Mesendoderm (in vitro differentiated cells): ENCODE data around the gene EDA2R.

ENCODE experiments used
- DNase-seq: peaks from one replicate; pipeline ENCODE4 v3.0.0; 2013
- H2AK5ac ChIP-seq: 2 replicates; pipeline ENCODE4 v1.6.1; 2013; ENCODE audit warnings: low read length, inconsistent platforms
- H2BK120ac ChIP-seq: 2 replicates; pipeline ENCODE4 v1.6.1; 2013; ENCODE audit warnings: low read depth, mild to moderate bottlenecking, low read length, moderate library complexity, mixed read lengths
- H2BK15ac ChIP-seq: replicated peaks from 2 replicates; pipeline ENCODE4 v1.6.1; 2013; ENCODE audit warnings: low read depth, mild to moderate bottlenecking, moderate library complexity
- H2BK5ac ChIP-seq: 2 replicates; pipeline ENCODE4 v1.6.1; 2013; ENCODE audit warnings: low read length, inconsistent platforms
- H3K18ac ChIP-seq: 2 replicates; pipeline ENCODE4 v1.6.1; 2013; ENCODE audit warnings: mild to moderate bottlenecking, low read length, mixed read lengths
- H3K23ac ChIP-seq: one replicate; pipeline ENCODE4 v1.6.1; 2013; ENCODE audit warnings: low read length
- H3K27ac ChIP-seq: 2 replicates; pipeline ENCODE4 v1.5.1; 2013; ENCODE audit warnings: low read depth, mild to moderate bottlenecking, inconsistent platforms, low read length, moderate library complexity
- H3K27me3 ChIP-seq: 2 replicates; pipeline ENCODE4 v1.6.1; 2013; ENCODE audit warnings: low read length, control low read depth, mild to moderate bottlenecking, inconsistent platforms; ENCODE audit not compliant: insufficient read depth, poor library complexity
- H3K36me3 ChIP-seq: 2 replicates; pipeline ENCODE4 v1.6.1; 2013; ENCODE audit warnings: low read length, inconsistent platforms; ENCODE audit not compliant: control insufficient read depth, insufficient read depth
- H3K4ac ChIP-seq: one replicate; pipeline ENCODE4 v1.6.1; 2013; ENCODE audit warnings: low read depth, mild to moderate bottlenecking, low read length, moderate library complexity
- H3K4me1 ChIP-seq: 2 replicates; pipeline ENCODE4 v1.6.1; 2013; ENCODE audit warnings: low read depth, low read length, inconsistent platforms; ENCODE audit not compliant: control insufficient read depth
- H3K4me2 ChIP-seq: 2 replicates; pipeline ENCODE4 v1.6.1; 2013; ENCODE audit warnings: low read length
- H3K4me3 ChIP-seq: 2 replicates; pipeline ENCODE4 v1.5.1; 2013; ENCODE audit warnings: mild to moderate bottlenecking, low read length
- H3K56ac ChIP-seq: one replicate; pipeline ENCODE4 v1.6.1; 2013; ENCODE audit warnings: low read length
- H3K79me1 ChIP-seq: 2 replicates; pipeline ENCODE4 v1.6.1; 2013; ENCODE audit warnings: low read length, inconsistent platforms
- H3K79me2 ChIP-seq: 2 replicates; pipeline ENCODE4 v1.6.1; 2013; ENCODE audit warnings: mild to moderate bottlenecking, low read length; ENCODE audit not compliant: control insufficient read depth, insufficient read depth
- H3K9ac ChIP-seq: 2 replicates; pipeline ENCODE4 v1.6.1; 2013; ENCODE audit warnings: low read length, inconsistent platforms
- H4K5ac ChIP-seq: one replicate; pipeline ENCODE4 v1.6.1; 2013; ENCODE audit warnings: low read length
- H4K8ac ChIP-seq: one replicate; pipeline ENCODE4 v1.6.1; 2013; ENCODE audit warnings: low read depth, mild to moderate bottlenecking, control low read depth, low read length, moderate library complexity
- WGBS: extraction: QIAGEN DNeasy Blood & Tissue Kit; methylation state at CpG from one replicate; pipeline ENCODE4 v1.1.7; 2013; ENCODE audit warnings: low lambda C conversion rate, missing lambda C conversion rate; ENCODE audit not compliant: insufficient coverage; ENCODE audit errors: extremely low coverage; 5-methylcytosine and 5-hydroxymethylcytosine counted together

Gene EDA2R

DNA sequence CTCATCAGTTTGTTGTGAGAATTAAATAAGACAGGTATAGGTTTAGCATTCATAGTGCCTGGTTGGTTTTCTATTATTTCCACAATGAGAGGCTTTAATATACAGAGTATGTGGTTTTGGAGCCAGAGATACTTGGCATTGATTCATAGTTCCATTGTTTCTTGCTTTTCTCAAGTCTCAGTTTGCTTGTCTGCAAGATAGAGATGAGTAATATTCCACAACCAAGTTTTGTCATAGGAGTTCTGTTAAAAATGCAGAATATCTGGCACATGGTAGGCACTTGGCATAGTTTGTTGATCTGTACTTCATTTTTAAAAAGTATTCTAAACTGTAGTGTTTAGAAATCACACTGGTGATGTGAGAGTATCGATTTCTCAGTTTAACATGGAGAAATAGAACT, 37.5 kb upstream of the EDA2R start:
- Histone ChIP-seq H3K56ac (no peak overlapping the region), H3K23ac (no peak overlapping the region), H3K4me1 (no peaks in the 10 kb centered on the region), H3K4ac (no peak overlapping the region), H3K79me2 (no peaks in the 10 kb centered on the region), H3K4me3 (no peak overlapping the region), H3K27me3 (no peaks in the 10 kb centered on the region), H3K27ac (no peak overlapping the region), H3K18ac (no peak overlapping the region), H2BK5ac (no peak overlapping the region), H3K4me2 (no peak overlapping the region), H2BK120ac (no peak overlapping the region), H3K9ac (no peak overlapping the region), H4K8ac (no peak overlapping the region), H3K79me1 (no peaks in the 10 kb centered on the region), H3K36me3 (no peaks in the 10 kb centered on the region), H2BK15ac (no peak overlapping the region), H2AK5ac (no peak overlapping the region), H4K5ac (no peak overlapping the region)
- WGBS: no CpG with 5 or more reads among the region's 1 CpG
- no peak for DNase-seq

DNA sequence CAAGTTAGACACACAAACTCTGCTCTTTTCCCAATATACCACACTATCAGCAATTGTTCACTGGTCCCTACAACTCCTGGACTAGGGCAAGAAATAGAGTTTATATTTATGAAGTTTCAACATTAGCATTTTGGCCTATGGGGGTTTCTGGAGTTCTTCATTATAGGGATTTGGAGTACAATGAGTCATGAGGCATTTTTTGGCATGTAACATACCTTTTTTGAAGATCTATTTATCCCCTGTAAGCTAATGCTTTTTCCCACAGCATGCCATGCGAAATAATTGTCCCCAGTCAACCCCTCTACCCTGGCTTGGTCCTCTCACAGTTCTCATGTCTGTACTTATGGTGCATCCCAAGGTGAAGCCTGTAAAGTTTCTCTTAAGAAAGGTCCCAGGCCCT, 36.7 kb upstream of the EDA2R start:
- no peak for DNase-seq
- Histone ChIP-seq H2AK5ac (no peak overlapping the region), H3K9ac (no peak overlapping the region), H2BK5ac (no peak overlapping the region), H4K8ac (no peak overlapping the region), H3K27ac (no peak overlapping the region), H3K36me3 (no peaks in the 10 kb centered on the region), H3K4ac (no peak overlapping the region), H3K23ac (no peak overlapping the region), H2BK120ac (no peak overlapping the region), H3K56ac (no peak overlapping the region), H3K4me3 (no peak overlapping the region), H3K4me2 (no peak overlapping the region), H2BK15ac (no peak overlapping the region), H3K18ac (no peak overlapping the region), H3K79me1 (no peaks in the 10 kb centered on the region), H3K79me2 (no peaks in the 10 kb centered on the region), H3K4me1 (no peaks in the 10 kb centered on the region), H4K5ac (no peak overlapping the region), H3K27me3 (no peaks in the 10 kb centered on the region)
- WGBS: no CpG with 5 or more reads among the region's 1 CpG

DNA sequence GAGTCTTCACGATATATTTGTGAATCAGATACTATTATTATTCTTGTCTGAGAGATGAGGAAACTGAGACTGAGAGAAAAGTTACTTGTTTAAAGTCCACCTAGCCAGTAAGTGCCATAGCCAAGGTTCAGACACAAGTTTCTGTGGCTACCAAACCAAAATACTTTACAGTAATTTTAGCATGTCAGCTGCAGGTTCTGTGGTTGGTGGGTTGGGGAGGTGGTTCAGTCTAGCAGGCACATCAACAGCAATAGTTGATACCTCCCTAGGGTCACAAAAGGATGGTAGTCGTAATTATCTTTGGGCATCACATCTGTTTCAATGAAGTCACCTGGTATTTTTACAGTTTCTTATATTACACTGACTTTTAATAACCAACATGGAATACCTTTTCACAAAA, 35.6 kb upstream of the EDA2R start:
- no peaks in the 10 kb centered on the region for H3K36me3 ChIP-seq
- no peak overlapping the region for H3K23ac ChIP-seq
- H3K4ac ChIP-seq: no peak overlapping the region
- no peak overlapping the region for H4K5ac ChIP-seq
- H3K56ac ChIP-seq: no peak overlapping the region
- H2AK5ac ChIP-seq: no peak overlapping the region
- H3K9ac ChIP-seq: no peak overlapping the region
- no peak overlapping the region for H2BK15ac ChIP-seq
- no peak overlapping the region for H3K4me3 ChIP-seq
- no peak overlapping the region for H4K8ac ChIP-seq
- no peak overlapping the region for H3K4me2 ChIP-seq
- no peak overlapping the region for H2BK120ac ChIP-seq
- no peak overlapping the region for H3K18ac ChIP-seq
- no peaks in the 10 kb centered on the region for H3K79me2 ChIP-seq
- H3K4me1 ChIP-seq: no peaks in the 10 kb centered on the region
- no CpG with 5 or more reads among the region's 2 CpGs for WGBS
- DNase-seq: no peak
- H2BK5ac ChIP-seq: no peak overlapping the region
- no peak overlapping the region for H3K27ac ChIP-seq
- no peaks in the 10 kb centered on the region for H3K27me3 ChIP-seq
- no peaks in the 10 kb centered on the region for H3K79me1 ChIP-seq

DNA sequence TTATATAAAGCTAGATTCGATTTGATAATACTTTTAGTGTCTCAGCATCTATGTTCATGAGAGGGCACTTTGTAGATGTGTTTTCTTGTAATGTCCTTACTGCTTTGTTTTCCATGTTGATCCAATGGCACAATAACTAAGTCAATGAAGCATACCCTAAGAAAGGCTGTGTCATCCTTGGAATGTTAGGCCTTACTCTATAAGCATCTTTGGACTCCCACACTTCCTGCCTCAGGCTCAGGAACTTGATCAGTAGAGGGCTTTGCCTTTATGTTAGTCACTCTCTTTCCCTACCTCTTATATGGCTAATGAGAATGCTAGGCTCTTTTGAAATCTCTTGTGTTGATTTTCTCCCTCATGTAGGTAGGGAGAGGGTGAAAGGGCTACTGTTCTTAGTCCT, 33.2 kb upstream of the EDA2R start:
- no peak overlapping the region for H4K8ac ChIP-seq
- H3K4me1 ChIP-seq: no peaks in the 10 kb centered on the region
- no peak overlapping the region for H2BK120ac ChIP-seq
- no peaks in the 10 kb centered on the region for H3K27me3 ChIP-seq
- no peak for DNase-seq
- no peaks in the 10 kb centered on the region for H3K36me3 ChIP-seq
- no peak overlapping the region for H3K18ac ChIP-seq
- H3K79me2 ChIP-seq: no peaks in the 10 kb centered on the region
- no peak overlapping the region for H2BK15ac ChIP-seq
- H3K56ac ChIP-seq: no peak overlapping the region
- H4K5ac ChIP-seq: no peak overlapping the region
- H2BK5ac ChIP-seq: no peak overlapping the region
- no CpG with 5 or more reads among the region's 1 CpG for WGBS
- H2AK5ac ChIP-seq: no peak overlapping the region
- H3K4me3 ChIP-seq: no peak overlapping the region
- no peak overlapping the region for H3K23ac ChIP-seq
- H3K79me1 ChIP-seq: no peaks in the 10 kb centered on the region
- H3K27ac ChIP-seq: no peak overlapping the region
- no peak overlapping the region for H3K4me2 ChIP-seq
- H3K9ac ChIP-seq: no peak overlapping the region
- no peak overlapping the region for H3K4ac ChIP-seq

DNA sequence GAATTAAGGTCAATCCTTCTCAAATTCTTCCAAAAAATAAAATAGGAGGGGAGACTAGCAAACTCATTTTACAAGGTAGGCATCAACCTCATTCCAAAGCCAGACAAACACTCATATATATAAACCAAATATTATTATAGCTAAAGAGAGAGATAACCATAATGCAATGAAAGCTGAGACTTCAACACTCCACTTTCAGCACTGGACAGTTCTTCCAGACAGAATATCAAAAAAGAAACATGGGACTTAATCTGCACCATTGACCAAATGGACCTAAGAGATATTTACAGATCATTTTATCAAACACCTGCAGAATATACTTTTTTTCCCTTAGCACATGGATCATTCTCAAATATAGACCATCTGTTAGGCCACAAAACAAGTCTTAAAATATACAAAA, 15.5 kb upstream of the EDA2R start:
- Histone ChIP-seq H3K56ac (no peak overlapping the region), H3K4me1 (no peaks in the 10 kb centered on the region), H2BK5ac (no peak overlapping the region), H3K4me3 (no peak overlapping the region), H2AK5ac (no peak overlapping the region), H3K4ac (no peak overlapping the region), H3K27me3 (no peaks in the 10 kb centered on the region), H3K9ac (no peak overlapping the region), H2BK15ac (no peak overlapping the region), H3K4me2 (no peak overlapping the region), H3K36me3 (no peaks in the 10 kb centered on the region), H3K79me1 (no peaks in the 10 kb centered on the region), H4K5ac (no peak overlapping the region), H3K23ac (no peak overlapping the region), H3K79me2 (no peaks in the 10 kb centered on the region), H2BK120ac (no peak overlapping the region), H3K27ac (no peak overlapping the region), H3K18ac (no peak overlapping the region), H4K8ac (no peak overlapping the region)
- no peak for DNase-seq

DNA sequence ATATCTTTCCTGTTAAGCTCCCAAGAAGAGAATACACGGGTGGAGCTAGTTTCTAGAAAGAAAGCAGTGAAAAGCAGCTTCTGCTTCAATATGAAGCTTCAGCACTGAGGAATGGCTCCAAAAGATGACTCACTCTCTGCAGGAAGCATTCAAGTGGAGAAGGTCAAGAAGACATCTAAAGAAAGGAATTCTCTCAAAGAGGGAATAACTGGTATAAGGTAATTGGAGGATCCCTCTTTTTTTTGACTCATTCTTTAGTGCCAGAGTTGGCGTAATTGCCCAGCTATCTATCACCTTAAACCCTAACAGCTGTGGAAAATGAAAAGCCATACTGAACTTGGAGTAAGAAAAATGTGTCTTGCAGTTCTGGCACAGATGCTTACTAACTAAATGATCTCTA, 3.5 kb downstream of the EDA2R start:
- no peak overlapping the region for H3K23ac ChIP-seq
- DNase-seq: peak; percentile 47
- no peak overlapping the region for H4K5ac ChIP-seq
- no peak overlapping the region for H3K9ac ChIP-seq
- H3K27me3 ChIP-seq: no peaks in the 10 kb centered on the region
- no peak overlapping the region for H3K4me2 ChIP-seq
- H3K18ac ChIP-seq: no peak overlapping the region
- H3K27ac ChIP-seq: no peak overlapping the region
- H2BK120ac ChIP-seq: no peak overlapping the region
- H4K8ac ChIP-seq: no peak overlapping the region
- no peak overlapping the region for H2BK5ac ChIP-seq
- H3K4me3 ChIP-seq: no peak overlapping the region
- no peak overlapping the region for H2AK5ac ChIP-seq
- no CpG with 5 or more reads among the region's 2 CpGs for WGBS
- H3K79me1 ChIP-seq: no peaks in the 10 kb centered on the region
- H3K79me2 ChIP-seq: no peaks in the 10 kb centered on the region
- H3K36me3 ChIP-seq: no peaks in the 10 kb centered on the region
- H3K4me1 ChIP-seq: no peaks in the 10 kb centered on the region
- H2BK15ac ChIP-seq: no peak overlapping the region
- H3K56ac ChIP-seq: no peak overlapping the region
- H3K4ac ChIP-seq: no peak overlapping the region
